ENCODE data around the gene C18orf54.

DNA sequence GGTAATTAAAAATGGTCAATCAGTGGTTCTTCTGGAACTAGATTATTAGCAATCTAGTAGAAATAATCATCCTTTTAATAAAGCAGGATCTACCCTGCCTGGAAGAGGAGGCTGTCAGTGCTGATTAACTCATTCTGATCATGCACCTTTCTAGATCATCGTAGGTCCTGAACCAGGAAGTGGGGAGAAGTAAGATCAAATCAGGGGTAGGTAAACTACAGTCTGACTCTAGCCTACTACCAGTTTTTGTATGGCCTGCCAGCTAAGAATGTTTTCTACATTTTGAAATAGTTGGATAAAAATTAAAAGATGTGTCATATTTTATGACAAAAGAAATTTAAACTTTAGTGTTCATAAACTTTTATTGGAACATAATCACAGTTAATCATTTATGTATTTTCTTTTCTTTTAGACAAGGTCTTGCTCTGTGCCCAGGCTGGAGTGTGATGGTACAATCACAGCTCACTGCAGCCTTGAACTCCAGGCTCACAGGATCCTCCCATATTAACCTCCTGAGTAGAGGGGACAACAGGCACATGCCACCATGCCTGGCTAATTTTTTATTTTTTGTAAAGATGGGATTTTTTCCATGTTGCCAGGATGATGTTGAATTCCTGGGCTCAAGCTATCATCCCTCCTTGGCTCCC is 36.1 kb downstream of the C18orf54 start:
- TF ChIP-seq, protein P1, sequence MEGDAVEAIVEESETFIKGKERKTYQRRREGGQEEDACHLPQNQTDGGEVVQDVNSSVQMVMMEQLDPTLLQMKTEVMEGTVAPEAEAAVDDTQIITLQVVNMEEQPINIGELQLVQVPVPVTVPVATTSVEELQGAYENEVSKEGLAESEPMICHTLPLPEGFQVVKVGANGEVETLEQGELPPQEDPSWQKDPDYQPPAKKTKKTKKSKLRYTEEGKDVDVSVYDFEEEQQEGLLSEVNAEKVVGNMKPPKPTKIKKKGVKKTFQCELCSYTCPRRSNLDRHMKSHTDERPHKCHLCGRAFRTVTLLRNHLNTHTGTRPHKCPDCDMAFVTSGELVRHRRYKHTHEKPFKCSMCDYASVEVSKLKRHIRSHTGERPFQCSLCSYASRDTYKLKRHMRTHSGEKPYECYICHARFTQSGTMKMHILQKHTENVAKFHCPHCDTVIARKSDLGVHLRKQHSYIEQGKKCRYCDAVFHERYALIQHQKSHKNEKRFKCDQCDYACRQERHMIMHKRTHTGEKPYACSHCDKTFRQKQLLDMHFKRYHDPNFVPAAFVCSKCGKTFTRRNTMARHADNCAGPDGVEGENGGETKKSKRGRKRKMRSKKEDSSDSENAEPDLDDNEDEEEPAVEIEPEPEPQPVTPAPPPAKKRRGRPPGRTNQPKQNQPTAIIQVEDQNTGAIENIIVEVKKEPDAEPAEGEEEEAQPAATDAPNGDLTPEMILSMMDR (IDR thresholded peaks at IDR 0.05), result no peak
- no peak for TF ChIP-seq POLR2A (IDR thresholded peaks at IDR 0.05)

Measured in uterus (tissue), 2 donors.